Osteocyte (in vitro differentiated cells): ENCODE measurements around the gene TSKS. TPM values are rescaled to one million over a fixed set of nuclear protein-coding genes. Genes with fewer than 3 reads are reported as not detected.
A peak's percentile ranks its signal among the peaks of the same experiment; 100 is the strongest.
"Not testable (repeated sequence)": the region's sequence is repeated elsewhere in the genome, so short reads cannot be mapped to it uniquely, and the experiment has no call there.

Experiments used
- DNase-seq: peaks from one replicate; pipeline ENCODE4 v3.0.0; 2021; ENCODE audit warnings: mixed read lengths; ENCODE audit not compliant: unreplicated experiment; ENCODE audit errors: extremely low spot score
- H3K27ac Mint-ChIP-seq: one replicate; pipeline ENCODE4 v1.8.0; 2021; ENCODE audit warnings: mild to moderate bottlenecking, mixed read lengths; ENCODE audit not compliant: unreplicated experiment
- H3K27me3 Mint-ChIP-seq: one replicate; pipeline ENCODE4 v1.8.0; 2021; ENCODE audit warnings: mixed read lengths; ENCODE audit not compliant: unreplicated experiment
- H3K36me3 Mint-ChIP-seq: one replicate; pipeline ENCODE4 v1.8.0; 2021; ENCODE audit warnings: mixed read lengths; ENCODE audit not compliant: unreplicated experiment
- H3K4me1 Mint-ChIP-seq: one replicate; pipeline ENCODE4 v1.8.0; 2021; ENCODE audit warnings: mixed read lengths; ENCODE audit not compliant: unreplicated experiment
- H3K4me3 Mint-ChIP-seq: one replicate; pipeline ENCODE4 v1.8.0; 2021; ENCODE audit warnings: mild to moderate bottlenecking, moderate library complexity, mixed read lengths; ENCODE audit not compliant: unreplicated experiment
- H3K9me3 Mint-ChIP-seq: one replicate; pipeline ENCODE4 v1.8.0; 2021; ENCODE audit warnings: mixed read lengths; ENCODE audit not compliant: unreplicated experiment
- total RNA-seq: library from RNA; stranded (reverse); gene quantifications from 2 replicates; pipeline ENCODE4 v1.2.1, GENCODE V29; 2021
- TF ChIP-seq, protein P1 (sequence below): fragments of 200-600 bp; sonication (generic); IDR thresholded peaks from 2 replicates; pipeline ENCODE4 v1.5.0; 2021; ENCODE audit warnings: antibody characterized with exemption, mild to moderate bottlenecking, moderate library complexity

Gene TSKS
- total RNA-seq, 1 donor from 2014 or later, result not detected

DNA sequence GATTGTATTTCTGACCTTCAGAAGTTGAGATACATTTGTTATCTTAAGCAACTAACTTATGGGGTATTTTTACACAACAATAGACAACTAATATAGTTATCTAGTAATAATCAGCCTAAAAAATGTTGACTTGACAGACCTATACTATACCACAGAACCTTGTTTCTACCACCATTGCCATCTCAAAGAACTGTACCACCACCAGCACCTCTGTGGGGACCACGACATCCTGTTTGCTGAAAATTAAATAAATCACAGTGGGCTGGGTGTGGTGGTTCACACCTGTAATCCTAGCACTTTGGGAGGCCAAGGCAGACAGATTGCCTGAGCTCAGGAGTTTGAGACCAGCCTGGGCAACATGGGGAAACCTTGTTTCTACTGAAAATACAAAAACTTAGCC, 24.0 kb downstream of the TSKS start:
- DNase-seq, result no peak
- H3K36me3 Mint-ChIP-seq, result no peaks in the 10 kb centered on the region
- no peak overlapping the region for H3K27ac Mint-ChIP-seq
- TF ChIP-seq, protein P1, sequence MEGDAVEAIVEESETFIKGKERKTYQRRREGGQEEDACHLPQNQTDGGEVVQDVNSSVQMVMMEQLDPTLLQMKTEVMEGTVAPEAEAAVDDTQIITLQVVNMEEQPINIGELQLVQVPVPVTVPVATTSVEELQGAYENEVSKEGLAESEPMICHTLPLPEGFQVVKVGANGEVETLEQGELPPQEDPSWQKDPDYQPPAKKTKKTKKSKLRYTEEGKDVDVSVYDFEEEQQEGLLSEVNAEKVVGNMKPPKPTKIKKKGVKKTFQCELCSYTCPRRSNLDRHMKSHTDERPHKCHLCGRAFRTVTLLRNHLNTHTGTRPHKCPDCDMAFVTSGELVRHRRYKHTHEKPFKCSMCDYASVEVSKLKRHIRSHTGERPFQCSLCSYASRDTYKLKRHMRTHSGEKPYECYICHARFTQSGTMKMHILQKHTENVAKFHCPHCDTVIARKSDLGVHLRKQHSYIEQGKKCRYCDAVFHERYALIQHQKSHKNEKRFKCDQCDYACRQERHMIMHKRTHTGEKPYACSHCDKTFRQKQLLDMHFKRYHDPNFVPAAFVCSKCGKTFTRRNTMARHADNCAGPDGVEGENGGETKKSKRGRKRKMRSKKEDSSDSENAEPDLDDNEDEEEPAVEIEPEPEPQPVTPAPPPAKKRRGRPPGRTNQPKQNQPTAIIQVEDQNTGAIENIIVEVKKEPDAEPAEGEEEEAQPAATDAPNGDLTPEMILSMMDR, result no peak
- H3K4me1 Mint-ChIP-seq, result no peaks in the 10 kb centered on the region
- no peaks in the 10 kb centered on the region for H3K27me3 Mint-ChIP-seq
- no peak overlapping the region for H3K4me3 Mint-ChIP-seq
- no peaks in the 10 kb centered on the region for H3K9me3 Mint-ChIP-seq

DNA sequence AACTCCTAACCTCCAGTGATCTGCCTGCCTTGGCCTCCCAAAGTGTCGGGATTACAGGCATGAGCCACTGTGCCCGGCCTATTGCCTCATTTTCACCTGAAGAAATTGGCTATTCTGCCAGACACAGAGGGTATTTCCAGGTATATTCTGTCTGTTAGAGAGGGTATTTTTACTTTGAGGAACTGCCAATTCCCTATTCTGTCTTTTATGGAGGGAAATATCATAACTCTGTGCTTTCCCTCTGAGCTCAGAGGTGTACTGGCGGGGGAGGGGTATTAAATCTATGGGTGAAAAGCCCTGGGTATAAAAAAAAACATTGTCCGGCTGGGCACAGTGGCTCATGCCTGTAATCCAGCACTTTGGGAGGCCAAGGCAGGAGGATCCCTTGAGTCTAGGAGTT, 24.8 kb downstream of the TSKS start:
- no peaks in the 10 kb centered on the region for H3K9me3 Mint-ChIP-seq
- H3K4me3 Mint-ChIP-seq, result no peak overlapping the region
- H3K27ac Mint-ChIP-seq, result no peak overlapping the region
- no peaks in the 10 kb centered on the region for H3K27me3 Mint-ChIP-seq
- no peak for DNase-seq
- TF ChIP-seq, protein P1, result no peak
- H3K36me3 Mint-ChIP-seq, result no peaks in the 10 kb centered on the region
- no peaks in the 10 kb centered on the region for H3K4me1 Mint-ChIP-seq

DNA sequence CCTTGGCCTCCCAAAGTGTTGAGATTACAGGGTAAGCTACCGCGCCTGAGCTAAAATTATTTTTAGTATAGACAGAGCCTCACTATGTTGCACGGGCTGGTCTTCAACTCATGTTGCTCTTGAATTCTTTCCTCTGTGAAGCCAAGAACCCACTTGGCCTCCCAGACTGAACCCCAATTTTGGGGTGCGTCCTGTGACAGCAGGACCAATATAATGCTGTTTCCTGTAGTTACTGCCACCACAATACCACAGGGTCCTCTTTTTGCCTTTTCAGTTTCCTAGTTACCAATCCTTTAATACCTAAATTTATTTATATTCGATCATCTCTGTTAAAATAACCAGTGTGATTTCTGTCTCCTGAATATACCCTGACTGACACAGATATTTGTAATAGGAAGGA, 32.9 kb downstream of the TSKS start:
- no peak for DNase-seq
- no peaks in the 10 kb centered on the region for H3K27me3 Mint-ChIP-seq
- no peaks in the 10 kb centered on the region for H3K9me3 Mint-ChIP-seq
- H3K4me1 Mint-ChIP-seq, result no peaks in the 10 kb centered on the region
- TF ChIP-seq, protein P1, result no peak
- no peak overlapping the region for H3K4me3 Mint-ChIP-seq
- H3K27ac Mint-ChIP-seq, result no peak overlapping the region
- no peaks in the 10 kb centered on the region for H3K36me3 Mint-ChIP-seq

DNA sequence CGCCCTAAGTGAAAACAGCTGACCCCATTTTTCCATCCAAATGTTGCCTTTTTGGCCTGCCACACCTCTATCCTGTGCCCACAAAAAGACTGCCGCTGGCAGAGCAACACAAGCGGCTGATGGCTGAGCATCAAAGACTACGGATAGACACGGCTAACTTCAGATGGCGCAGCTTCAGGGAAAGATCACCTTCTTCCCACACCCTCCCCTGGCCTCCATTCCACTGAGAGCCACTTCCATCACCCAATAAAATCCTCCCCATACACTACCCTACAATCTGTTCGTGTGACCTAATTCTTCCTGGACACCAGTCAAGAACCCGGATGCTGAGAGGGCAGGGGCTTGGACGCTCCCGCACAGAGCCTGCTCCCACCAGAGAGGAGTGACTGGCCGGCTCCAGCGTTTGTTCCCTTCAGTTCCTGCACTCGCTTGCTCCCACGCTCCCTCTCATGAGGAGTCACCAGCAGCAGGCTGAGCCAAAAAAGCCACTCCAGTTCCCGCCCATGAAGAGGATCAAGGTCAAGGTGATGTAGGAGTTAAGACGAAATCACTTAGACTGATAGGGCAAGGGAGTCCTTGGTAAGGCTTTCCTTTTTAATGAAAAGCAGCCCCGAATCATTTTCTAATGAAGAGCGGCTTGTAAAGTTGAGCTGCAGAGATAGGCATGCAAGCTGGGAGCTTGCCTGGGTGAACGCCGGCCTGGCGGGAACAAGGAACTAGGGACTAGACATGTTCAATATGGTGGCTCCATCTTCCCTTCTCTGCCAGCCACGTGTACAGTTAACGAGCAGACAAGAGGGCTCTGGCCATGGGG, 35.7 kb downstream of the TSKS start:
- DNase-seq, result no peak
- Mint-ChIP-seq H3K9me3 (no peaks in the 10 kb centered on the region), H3K27me3 (no peaks in the 10 kb centered on the region), H3K4me3 (no peak overlapping the region), H3K4me1 (peaks cover 7% of the 10 kb centered on the region), H3K36me3 (no peaks in the 10 kb centered on the region), H3K27ac (no peak overlapping the region)
- TF ChIP-seq, protein P1, result no peak

DNA sequence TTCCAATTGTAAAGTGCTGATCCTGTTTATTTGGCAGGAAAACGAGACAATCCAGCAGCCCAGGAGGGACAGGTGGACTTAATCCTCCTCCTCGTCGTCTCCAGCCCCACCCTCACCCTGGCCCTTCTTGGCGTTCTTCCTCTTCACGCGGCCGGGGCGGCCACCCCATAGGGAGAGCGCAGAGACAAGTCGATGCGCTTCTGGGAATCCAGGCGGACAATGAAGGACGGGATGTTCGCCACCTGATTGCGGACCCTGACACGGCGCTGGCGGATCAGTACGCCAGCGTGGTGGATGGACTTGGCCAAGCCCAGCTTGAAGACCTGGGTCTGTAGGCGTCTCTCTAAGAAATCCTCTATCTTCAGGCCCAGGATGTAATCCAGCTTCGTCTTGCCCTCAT, 43.7 kb downstream of the TSKS start:
- H3K27ac Mint-ChIP-seq, result peak overlapping the region; percentile 93
- DNase-seq, H3K9me3 Mint-ChIP-seq, H3K27me3 Mint-ChIP-seq, H3K4me3 Mint-ChIP-seq, H3K36me3 Mint-ChIP-seq: not testable (repeated sequence)
- H3K4me1 Mint-ChIP-seq, result peaks cover 25% of the 10 kb centered on the region
